Lung (tissue), 12 donors: ENCODE results near the gene ITGA11. TPM values are rescaled to one million over a fixed set of nuclear protein-coding genes. Genes with fewer than 3 reads are reported as not detected.

Experiments
- ATAC-seq: fragments of 200-7000 bp; cut with Tn5 transposase; one replicate; pipeline ENCODE4 v1.9.1; 2020; ENCODE audit warnings: moderate number of reproducible peaks; ENCODE audit not compliant: insufficient read depth, low FRiP score
- DNase-seq, 3 donors: peaks; one replicate each; pipeline ENCODE4 v3.0.0-alpha.2; 2013 to 2017
- H3K27ac ChIP-seq, 2 donors: one replicate each; pipeline ENCODE4 v1.5.1; 2013; ENCODE audit warnings: mild to moderate bottlenecking in 2 of 2, moderate library complexity in 2 of 2, control low read depth in 1 of 2, inconsistent platforms in 1 of 2, low read depth in 1 of 2, low read length in 1 of 2
- H3K27me3 ChIP-seq, 3 donors: one replicate each; pipeline ENCODE4 v1.5.1; 2013; ENCODE audit warnings: low read length in 2 of 3; ENCODE audit not compliant: control insufficient read depth in 3 of 3, insufficient read depth in 3 of 3
- H3K36me3 ChIP-seq, 4 donors: one replicate each; pipeline ENCODE4 v1.5.1; 2013; ENCODE audit warnings: low read length in 4 of 4, mild to moderate bottlenecking in 1 of 4, moderate library complexity in 1 of 4; ENCODE audit not compliant: control insufficient read depth in 4 of 4, insufficient read depth in 4 of 4
- H3K4me1 ChIP-seq, 5 donors: one replicate each; pipeline ENCODE4 v1.5.1; 2013; ENCODE audit warnings: low read length in 5 of 5, mild to moderate bottlenecking in 2 of 5, moderate library complexity in 1 of 5; ENCODE audit not compliant: control insufficient read depth in 5 of 5, insufficient read depth in 5 of 5
- H3K4me3 ChIP-seq: one replicate; pipeline ENCODE4 v1.5.1; 2013; ENCODE audit warnings: mild to moderate bottlenecking, control low read depth, moderate library complexity
- H3K9ac ChIP-seq, 2 donors: one replicate each; pipeline ENCODE4 v1.5.1; 2013; ENCODE audit warnings: low read length in 2 of 2, control low read depth in 1 of 2; ENCODE audit not compliant: insufficient read depth in 1 of 2
- H3K9me3 ChIP-seq, 4 donors: one replicate each; pipeline ENCODE4 v1.5.1; 2013; ENCODE audit warnings: low read length in 3 of 4, mild to moderate bottlenecking in 1 of 4, moderate library complexity in 1 of 4; ENCODE audit not compliant: control insufficient read depth in 4 of 4, insufficient read depth in 3 of 4
- WGBS, 2 donors: extraction: QIAGEN DNeasy Blood & Tissue Kit; methylation state at CpG; one replicate each; pipeline ENCODE4 v1.1.7; 2013; 5-methylcytosine and 5-hydroxymethylcytosine counted together
- polyA plus RNA-seq, 2 donors: library from polyadenylated mRNA; stranded (reverse); fragments of 200-250 nt; gene quantifications; one replicate each; pipeline ENCODE4 v1.2.1, GENCODE V29; 2013
- total RNA-seq, 2 donors: library from RNA; depleted of rRNA in 1 of 2; stranded (reverse); fragments of >200 nt in 1 of 2; gene quantifications; one replicate each; pipeline ENCODE4 v1.2.1, GENCODE V29; 2014 to 2021
- TF ChIP-seq, protein P1 (sequence below): IDR thresholded peaks from 2 replicates; pipeline ENCODE4 v1.5.1; 2012; ENCODE audit warnings: mild to moderate bottlenecking; ENCODE audit errors: control extremely low read depth, extremely low read depth
- donor health status: control.
- donor health status: control.
- donor health status: Bipolar disorder and iron deficiency.
- donor health status: healthy.
- donor health status: DM: yes; HTN: yes; CAD: no.

ITGA11 gene
- total and polyA plus RNA-seq, 4 donors: 0.35 to 1.8 (median 1.0) TPM

DNA sequence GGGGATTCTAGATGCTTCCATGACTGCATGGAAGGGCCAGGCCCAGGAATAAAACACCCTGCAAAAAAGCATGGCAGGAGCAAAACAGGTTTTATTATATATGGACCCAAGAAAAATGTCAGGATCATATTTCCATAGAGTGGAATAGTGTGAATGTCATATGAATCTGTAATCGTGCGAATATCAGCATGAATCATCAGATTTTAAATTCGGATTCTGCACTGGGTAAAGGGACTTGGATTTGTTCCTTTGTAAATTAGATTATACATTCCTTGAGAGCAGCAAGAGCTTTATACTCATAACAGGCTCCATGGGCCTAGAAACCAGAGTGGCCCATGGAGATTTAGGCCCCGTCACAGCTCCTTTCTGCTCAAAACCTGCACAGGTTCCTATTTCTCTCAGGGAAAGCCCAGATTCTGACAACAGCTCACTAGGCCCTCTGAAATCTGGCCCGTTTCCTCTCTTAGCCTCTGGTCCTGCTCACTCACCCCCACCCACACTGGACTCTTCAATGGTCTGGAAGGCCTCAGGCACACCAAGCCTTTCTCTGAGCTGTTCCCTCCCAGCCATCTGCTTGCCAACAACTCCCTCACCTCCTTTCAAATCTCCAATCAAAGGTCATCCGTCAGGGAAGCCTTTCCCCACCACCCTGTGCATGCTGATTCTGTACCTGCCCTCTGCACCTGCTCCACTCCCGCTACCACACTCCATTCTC lies 78.4 kb downstream of the ITGA11 start:
- Histone ChIP-seq H3K9ac (no peak overlapping the region), H3K36me3 (no peaks in the 10 kb centered on the region), H3K27me3 (no peaks in the 10 kb centered on the region), H3K4me3 (no peak overlapping the region), H3K9me3 (peaks cover 0 to 12% (median 0%) of the 10 kb centered on the region in 4 donors), H3K4me1 (peaks cover 0 to 4% (median 1%) of the 10 kb centered on the region in 5 donors), H3K27ac (no peak overlapping the region)
- 92 to 93% methylated on average over 7 of the region's 7 CpGs for WGBS, 2 donors
- DNase-seq (no peak), ATAC-seq (no peak)
- TF ChIP-seq, protein P1, sequence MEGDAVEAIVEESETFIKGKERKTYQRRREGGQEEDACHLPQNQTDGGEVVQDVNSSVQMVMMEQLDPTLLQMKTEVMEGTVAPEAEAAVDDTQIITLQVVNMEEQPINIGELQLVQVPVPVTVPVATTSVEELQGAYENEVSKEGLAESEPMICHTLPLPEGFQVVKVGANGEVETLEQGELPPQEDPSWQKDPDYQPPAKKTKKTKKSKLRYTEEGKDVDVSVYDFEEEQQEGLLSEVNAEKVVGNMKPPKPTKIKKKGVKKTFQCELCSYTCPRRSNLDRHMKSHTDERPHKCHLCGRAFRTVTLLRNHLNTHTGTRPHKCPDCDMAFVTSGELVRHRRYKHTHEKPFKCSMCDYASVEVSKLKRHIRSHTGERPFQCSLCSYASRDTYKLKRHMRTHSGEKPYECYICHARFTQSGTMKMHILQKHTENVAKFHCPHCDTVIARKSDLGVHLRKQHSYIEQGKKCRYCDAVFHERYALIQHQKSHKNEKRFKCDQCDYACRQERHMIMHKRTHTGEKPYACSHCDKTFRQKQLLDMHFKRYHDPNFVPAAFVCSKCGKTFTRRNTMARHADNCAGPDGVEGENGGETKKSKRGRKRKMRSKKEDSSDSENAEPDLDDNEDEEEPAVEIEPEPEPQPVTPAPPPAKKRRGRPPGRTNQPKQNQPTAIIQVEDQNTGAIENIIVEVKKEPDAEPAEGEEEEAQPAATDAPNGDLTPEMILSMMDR: no peak

DNA sequence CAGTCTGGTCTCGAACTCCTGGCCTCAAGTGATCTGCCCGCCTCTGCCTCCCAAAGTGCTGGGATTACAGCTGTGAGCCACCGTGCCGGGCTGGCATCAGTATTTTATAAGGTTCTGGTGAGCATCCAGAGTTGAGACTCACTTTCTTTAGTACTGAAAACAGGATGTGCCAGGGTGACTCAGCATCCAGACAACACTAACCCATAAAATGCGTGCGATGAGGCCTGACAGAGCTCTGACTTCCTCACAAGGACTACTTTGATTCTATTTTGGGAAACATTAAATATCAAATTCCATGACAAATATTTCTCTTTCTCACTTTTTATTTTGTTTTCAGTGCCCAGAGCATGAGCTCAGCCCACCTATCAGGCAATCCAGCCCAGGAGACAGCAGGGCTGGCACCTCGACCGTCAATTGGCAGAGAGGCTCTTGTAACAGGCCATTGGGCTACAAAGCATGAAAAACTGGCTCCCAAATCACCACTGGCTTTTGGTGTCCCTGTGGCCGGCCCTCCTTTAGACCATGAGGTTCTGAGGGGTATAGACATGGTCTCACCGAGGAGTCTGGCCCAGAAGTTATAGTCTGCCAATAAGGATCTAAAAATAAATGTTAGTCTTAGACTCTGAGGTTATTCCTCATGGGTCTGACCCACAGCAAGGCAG lies 79.4 kb downstream of the ITGA11 start:
- DNase-seq (peak in 1 of 3 donors; percentile 36), ATAC-seq (no peak)
- Histone ChIP-seq H3K4me1 (peaks cover 0 to 4% (median 1%) of the 10 kb centered on the region in 5 donors), H3K4me3 (no peak overlapping the region), H3K27ac (peak overlapping the region; percentile 36 to 83), H3K36me3 (no peaks in the 10 kb centered on the region), H3K9me3 (peaks cover 0 to 8% (median 0%) of the 10 kb centered on the region in 4 donors), H3K27me3 (no peaks in the 10 kb centered on the region), H3K9ac (no peak overlapping the region)
- WGBS, 2 donors: 26 to 53% methylated on average over 10 of the region's 10 CpGs
- TF ChIP-seq, protein P1: no peak

DNA sequence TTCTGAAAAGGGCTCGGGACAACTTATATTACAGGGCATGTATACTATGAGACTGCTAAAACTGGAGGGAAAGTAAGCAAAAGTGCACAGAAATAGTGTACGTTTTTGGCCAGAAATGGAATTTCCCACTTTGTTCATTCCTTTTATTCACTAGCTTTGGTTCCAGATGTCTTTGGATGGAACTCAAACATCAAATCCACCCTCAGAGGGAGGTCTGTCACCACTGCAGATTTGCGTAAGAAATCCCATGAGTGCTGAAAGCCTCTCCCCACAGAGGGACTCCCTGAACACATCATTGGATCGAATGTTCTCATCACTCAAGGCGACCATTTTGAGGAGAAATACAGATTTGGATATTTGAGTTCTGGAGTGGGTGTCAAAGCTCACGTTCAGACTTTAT lies 82.8 kb downstream of the ITGA11 start:
- no peaks in the 10 kb centered on the region for H3K36me3 ChIP-seq
- WGBS, 2 donors: 80 to 87% methylated on average over 6 of the region's 6 CpGs
- ATAC-seq (no peak), DNase-seq (peak in 2 of 3 donors; percentile 30 to 61)
- H3K4me1 ChIP-seq: peaks cover 0 to 4% (median 1%) of the 10 kb centered on the region in 5 donors
- H3K27me3 ChIP-seq: no peaks in the 10 kb centered on the region
- no peak overlapping the region for H3K4me3 ChIP-seq
- no peak overlapping the region for H3K9ac ChIP-seq
- H3K9me3 ChIP-seq: peaks cover 0 to 3% (median 0%) of the 10 kb centered on the region in 4 donors
- TF ChIP-seq, protein P1: no peak
- H3K27ac ChIP-seq: no peak overlapping the region
